Measurements from ENCODE around the gene SLC5A8.

SLC5A8 gene

GRCh38 chr12:101209319-101210302 lies at the start of gene SLC5A8:
Gene SLC5A8 (minus strand): TSS chr12:101210238. CDS start chr12:101209848, 390 bp downstream.
- no peak for TF ChIP-seq CTCF (IDR thresholded peaks at IDR 0.05; ENCODE audit: low read depth, low read length)
- DNase-seq (ENCODE audit: extremely low read depth, low read depth), result no peak

GRCh38 chr12:101257357-101257756 lies 47.3 kb upstream of the SLC5A8 start:
- no peak for DNase-seq (ENCODE audit: extremely low read depth, low read depth)
- TF ChIP-seq CTCF (IDR thresholded peaks at IDR 0.05; ENCODE audit: low read depth, low read length), result no peak

- DNase-seq (ENCODE audit: extremely low read depth, low read depth), result no peak
- TF ChIP-seq CTCF (IDR thresholded peaks at IDR 0.05; ENCODE audit: low read depth, low read length), result no peak
These were observed 46.2 kb upstream of the SLC5A8 start for GRCh38 chr12:101256266-101256665.

- no peak for TF ChIP-seq CTCF (IDR thresholded peaks at IDR 0.05; ENCODE audit: low read depth, low read length)
- DNase-seq (ENCODE audit: extremely low read depth, low read depth), result no peak
These were observed 33.6 kb upstream of the SLC5A8 start for GRCh38 chr12:101243616-101244015.

- no peak for TF ChIP-seq CTCF (IDR thresholded peaks at IDR 0.05; ENCODE audit: low read depth, low read length)
These were observed 33.0 kb upstream of the SLC5A8 start for GRCh38 chr12:101243074-101243473.

GRCh38 chr12:101238800-101239329 lies 28.8 kb upstream of the SLC5A8 start:
- no peak for TF ChIP-seq CTCF (IDR thresholded peaks at IDR 0.05; ENCODE audit: low read depth, low read length)
- no peak for DNase-seq (ENCODE audit: extremely low read depth, low read depth)

More at GRCh38 chr12:101243074-101243473, 33.0 kb upstream of the SLC5A8 start:
- DNase-seq (ENCODE audit: extremely low read depth, low read depth), result no peak

GRCh38 chr12:101238306-101238705 lies 28.3 kb upstream of the SLC5A8 start:
- no peak for TF ChIP-seq CTCF (IDR thresholded peaks at IDR 0.05; ENCODE audit: low read depth, low read length)
- no peak for DNase-seq (ENCODE audit: extremely low read depth, low read depth)
